Ascending aorta (tissue), 2 donors: ENCODE results near the gene RASL12. TPM values are rescaled to one million over a fixed set of nuclear protein-coding genes. Genes with fewer than 3 reads are reported as not detected.

Source experiments
- DNase-seq, 2 donors: peaks; one replicate each; pipeline ENCODE4 v3.0.0-alpha.2; 2019; ENCODE audit warnings: low spot score in 2 of 2
- H3K27ac ChIP-seq, 2 donors: fragments of 200-600 bp; sonication (generic); one replicate each; pipeline ENCODE4 v1.5.1; 2016 to 2017; ENCODE audit warnings: mild to moderate bottlenecking in 1 of 2
- H3K27me3 ChIP-seq: fragments of 200-600 bp; sonication (generic); one replicate; pipeline ENCODE4 v1.5.1; 2017
- H3K36me3 ChIP-seq, 2 donors: fragments of 200-600 bp; sonication (generic); one replicate each; pipeline ENCODE4 v1.5.1; 2016
- H3K4me1 ChIP-seq, 2 donors: fragments of 200-600 bp; sonication (generic); one replicate each; pipeline ENCODE4 v1.5.1; 2016 to 2017; ENCODE audit warnings: mild to moderate bottlenecking in 1 of 2
- H3K4me3 ChIP-seq, 2 donors: fragments of 200-600 bp; sonication (generic); one replicate each; pipeline ENCODE4 v1.5.1; 2016 to 2017; ENCODE audit warnings: mild to moderate bottlenecking in 1 of 2
- H3K9me3 ChIP-seq, 2 donors: fragments of 200-600 bp; sonication (generic); one replicate each; pipeline ENCODE4 v1.5.1; 2016
- intact Hi-C: fragments of 100-400 bp; cut with DNase I; formaldehyde crosslinking; loops from one replicate; pipeline ENCODE4 v1.15.1; 2023
- total RNA-seq: library from RNA; depleted of rRNA; stranded (reverse); fragments of >200 nt; gene quantifications from one replicate; pipeline ENCODE4 v1.1.0, GENCODE V29; 2016
- TF ChIP-seq, protein P1 (sequence below), 3 experiments: fragments of 200-600 bp in 2 of 3; fragments of 450-650 bp in 1 of 3; sonication (generic) in 2 of 3; IDR thresholded peaks; one replicate each; pipeline ENCODE4 v1.5.1; 2016 to 2019; ENCODE audit warnings: antibody characterized with exemption in 3 of 3, mild to moderate bottlenecking in 1 of 3, moderate library complexity in 1 of 3

The RASL12 gene
- total RNA-seq, 1 donor from 2014 or later: 187 TPM

DNA sequence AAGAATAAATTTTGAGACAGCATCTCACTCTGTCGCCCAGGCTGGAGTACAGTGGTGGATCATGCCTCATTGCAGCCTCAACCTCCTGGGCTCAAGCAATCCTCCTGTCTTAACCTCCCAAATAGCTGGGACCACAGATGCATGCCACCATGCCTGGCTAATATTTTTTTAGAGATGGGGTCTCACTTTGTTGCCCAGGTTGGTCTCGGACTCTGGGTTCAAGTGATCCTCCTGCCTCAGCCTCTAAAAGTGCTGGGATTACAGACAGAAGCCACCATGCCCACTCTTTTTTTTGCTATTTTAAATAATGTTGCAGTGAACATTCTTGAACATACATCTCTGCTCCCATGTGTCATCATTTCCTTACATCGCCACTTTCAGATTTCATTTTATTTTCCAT lies 29.4 kb downstream of the RASL12 start:
- Histone ChIP-seq H3K4me1 (no peaks in the 10 kb centered on the region), H3K36me3 (no peaks in the 10 kb centered on the region), H3K9me3 (no peaks in the 10 kb centered on the region), H3K4me3 (no peak overlapping the region), H3K27ac (no peak overlapping the region), H3K27me3 (no peaks in the 10 kb centered on the region)
- intact Hi-C loops: loop anchor here (10.0 kb wide), 1 partner anchor 236 kb away; no protein-coding TSS in a partner anchor
- TF ChIP-seq, protein P1, sequence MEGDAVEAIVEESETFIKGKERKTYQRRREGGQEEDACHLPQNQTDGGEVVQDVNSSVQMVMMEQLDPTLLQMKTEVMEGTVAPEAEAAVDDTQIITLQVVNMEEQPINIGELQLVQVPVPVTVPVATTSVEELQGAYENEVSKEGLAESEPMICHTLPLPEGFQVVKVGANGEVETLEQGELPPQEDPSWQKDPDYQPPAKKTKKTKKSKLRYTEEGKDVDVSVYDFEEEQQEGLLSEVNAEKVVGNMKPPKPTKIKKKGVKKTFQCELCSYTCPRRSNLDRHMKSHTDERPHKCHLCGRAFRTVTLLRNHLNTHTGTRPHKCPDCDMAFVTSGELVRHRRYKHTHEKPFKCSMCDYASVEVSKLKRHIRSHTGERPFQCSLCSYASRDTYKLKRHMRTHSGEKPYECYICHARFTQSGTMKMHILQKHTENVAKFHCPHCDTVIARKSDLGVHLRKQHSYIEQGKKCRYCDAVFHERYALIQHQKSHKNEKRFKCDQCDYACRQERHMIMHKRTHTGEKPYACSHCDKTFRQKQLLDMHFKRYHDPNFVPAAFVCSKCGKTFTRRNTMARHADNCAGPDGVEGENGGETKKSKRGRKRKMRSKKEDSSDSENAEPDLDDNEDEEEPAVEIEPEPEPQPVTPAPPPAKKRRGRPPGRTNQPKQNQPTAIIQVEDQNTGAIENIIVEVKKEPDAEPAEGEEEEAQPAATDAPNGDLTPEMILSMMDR (IDR thresholded peaks at IDR 0.05): no peak
- no peak for DNase-seq

DNA sequence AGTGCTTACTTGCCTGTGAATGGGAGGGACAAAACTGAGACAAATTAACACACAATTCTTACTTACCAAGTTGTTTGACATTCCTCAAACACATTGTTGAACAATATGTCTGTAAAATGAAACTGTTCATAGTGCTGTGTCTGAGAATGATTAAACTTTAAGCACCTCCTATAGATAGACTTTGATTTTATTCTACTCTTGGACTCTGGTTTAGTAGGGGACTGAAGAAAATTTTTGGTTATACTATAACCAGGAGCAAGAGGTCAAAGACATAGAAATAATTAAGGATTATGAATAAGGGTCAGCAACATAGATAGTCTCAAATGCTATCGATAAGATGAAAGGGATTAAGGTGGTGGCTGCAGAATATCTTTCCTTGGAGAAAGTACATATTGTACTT lies 30.5 kb downstream of the RASL12 start:
- H3K36me3 ChIP-seq: no peaks in the 10 kb centered on the region
- TF ChIP-seq, protein P1 (IDR thresholded peaks at IDR 0.05): no peak
- no peaks in the 10 kb centered on the region for H3K9me3 ChIP-seq
- intact Hi-C loops: loop anchor here (10.0 kb wide), 1 partner anchor 237 kb away; no protein-coding TSS in a partner anchor
- H3K4me1 ChIP-seq: no peaks in the 10 kb centered on the region
- no peak overlapping the region for H3K4me3 ChIP-seq
- H3K27me3 ChIP-seq: no peaks in the 10 kb centered on the region
- no peak for DNase-seq
- no peak overlapping the region for H3K27ac ChIP-seq

DNA sequence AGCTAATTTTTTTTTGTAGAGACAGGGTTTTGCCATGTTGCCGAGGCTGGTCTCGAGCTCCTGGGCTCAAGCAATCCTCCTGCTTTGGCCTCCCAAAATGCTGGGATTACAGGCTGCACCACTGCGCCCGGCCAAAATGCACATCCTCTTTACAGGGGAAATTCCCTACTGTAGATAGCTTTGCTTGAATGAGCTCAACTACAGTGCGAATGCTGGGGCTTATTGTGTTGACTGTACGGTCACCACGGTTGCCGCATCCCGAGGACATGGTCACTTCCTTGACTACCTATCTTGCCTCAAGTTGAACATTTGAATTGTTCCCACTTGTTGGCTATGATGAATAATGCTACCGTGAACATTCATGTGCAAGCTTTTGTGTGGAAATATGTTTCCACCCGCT lies 33.1 kb downstream of the RASL12 start:
- intact Hi-C loops: loop anchor here (5.0 to 10.0 kb wide), 3 partner anchors 148 to 263 kb away; partner anchors contain the start of gene RNU5A-1
- H3K9me3 ChIP-seq: no peaks in the 10 kb centered on the region
- H3K36me3 ChIP-seq: no peaks in the 10 kb centered on the region
- H3K27ac ChIP-seq: no peak overlapping the region
- DNase-seq: no peak
- TF ChIP-seq, protein P1 (IDR thresholded peaks at IDR 0.05): no peak
- no peaks in the 10 kb centered on the region for H3K4me1 ChIP-seq
- H3K27me3 ChIP-seq: no peaks in the 10 kb centered on the region
- H3K4me3 ChIP-seq: no peak overlapping the region

DNA sequence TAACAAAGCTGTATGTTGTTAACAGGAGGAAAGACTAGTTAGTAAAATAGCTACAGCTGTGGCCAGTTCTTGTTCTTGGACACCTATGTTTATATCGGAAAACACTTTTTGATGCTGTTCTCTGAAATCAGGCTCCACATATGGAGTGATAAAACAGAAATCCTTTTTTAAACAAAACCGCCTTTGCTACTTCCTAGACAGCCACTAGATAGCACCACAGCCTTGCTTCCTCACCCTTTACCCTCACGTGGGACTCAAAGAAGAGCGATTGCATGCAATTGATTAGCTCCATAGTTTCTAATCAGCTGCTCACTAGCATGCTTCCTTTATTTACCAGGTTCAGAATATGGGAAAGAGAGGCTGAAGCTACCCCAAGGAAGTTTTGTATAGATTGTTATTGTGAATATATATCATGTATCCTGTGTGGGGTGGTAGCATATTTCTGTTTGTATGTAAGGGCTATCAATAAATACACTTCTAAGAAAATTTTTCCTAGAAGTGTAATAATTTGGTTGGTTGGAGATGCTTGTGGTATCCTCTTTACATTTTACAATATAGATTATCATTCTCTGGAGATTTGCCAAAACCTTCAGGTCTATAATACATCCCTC lies 34.0 kb downstream of the RASL12 start:
- Histone ChIP-seq H3K4me3 (no peak overlapping the region), H3K4me1 (no peaks in the 10 kb centered on the region), H3K36me3 (no peaks in the 10 kb centered on the region), H3K27ac (no peak overlapping the region), H3K27me3 (no peaks in the 10 kb centered on the region), H3K9me3 (no peaks in the 10 kb centered on the region)
- intact Hi-C loops: loop anchor here (1.0 to 10.0 kb wide), 5 partner anchors 19 to 264 kb away; partner anchors contain the start of gene RNU5A-1
- DNase-seq: no peak
- TF ChIP-seq, protein P1 (IDR thresholded peaks at IDR 0.05): peak; percentile 26 to 71 (median 48)

DNA sequence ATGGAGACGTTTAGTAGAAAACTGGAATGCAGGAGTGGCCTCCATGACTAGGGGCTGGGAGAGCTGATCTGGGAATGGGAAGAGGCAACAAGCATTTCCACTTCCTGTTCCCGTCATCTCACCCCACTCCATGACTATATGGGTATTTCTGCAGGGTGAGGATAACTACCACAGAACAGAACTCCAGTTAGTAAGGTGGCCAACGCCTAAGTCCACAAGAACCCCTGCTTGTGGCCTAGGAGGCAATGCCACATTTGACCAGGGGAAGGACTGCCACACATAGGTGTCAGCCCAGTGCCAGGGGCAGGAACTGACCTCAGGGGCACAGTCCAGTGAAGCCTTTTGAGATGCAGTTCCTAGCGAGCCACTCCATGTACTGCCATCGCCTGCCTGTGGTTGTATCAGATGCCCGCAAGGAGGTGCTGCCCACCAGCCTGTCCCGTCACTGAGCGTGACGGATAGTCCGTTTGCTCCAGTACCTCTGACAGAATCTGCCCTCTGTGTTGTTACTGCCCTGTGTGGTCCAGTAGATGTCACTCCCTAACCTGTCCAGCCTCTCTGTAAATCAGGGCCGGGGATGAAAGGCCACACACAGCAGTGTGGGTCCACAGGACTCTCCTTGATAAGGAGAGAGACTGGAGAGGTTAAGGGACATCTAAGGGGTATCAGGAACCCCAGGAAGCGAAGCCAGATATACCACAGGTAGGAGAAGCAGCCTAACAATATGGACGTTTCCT lies 34.8 kb downstream of the RASL12 start:
- intact Hi-C loops: loop anchor here (1.0 to 10.0 kb wide), 5 partner anchors 20 to 264 kb away; partner anchors contain the start of gene RNU5A-1
- Histone ChIP-seq H3K27ac (no peak overlapping the region), H3K4me3 (no peak overlapping the region), H3K4me1 (peaks cover 0 to 5% of the 10 kb centered on the region in 2 donors), H3K36me3 (no peaks in the 10 kb centered on the region), H3K9me3 (no peaks in the 10 kb centered on the region), H3K27me3 (no peaks in the 10 kb centered on the region)
- TF ChIP-seq, protein P1 (IDR thresholded peaks at IDR 0.05): peak; percentile 74 to 81 (median 81)
- DNase-seq: peak in 1 of 2 donors; percentile 80
